Ammon's horn (tissue), 1 donor: Measurements from ENCODE around the gene LYZL1.
A peak's percentile ranks its signal among the peaks of the same experiment; 100 is the strongest.
"Not testable (repeated sequence)": the region's sequence is repeated elsewhere in the genome, so short reads cannot be mapped to it uniquely, and the experiment has no call there.

Experiments
- DNase-seq: peaks from one replicate; pipeline ENCODE4 v3.0.0-alpha.2; 2016; ENCODE audit warnings: low spot score

LYZL1 gene

DNA sequence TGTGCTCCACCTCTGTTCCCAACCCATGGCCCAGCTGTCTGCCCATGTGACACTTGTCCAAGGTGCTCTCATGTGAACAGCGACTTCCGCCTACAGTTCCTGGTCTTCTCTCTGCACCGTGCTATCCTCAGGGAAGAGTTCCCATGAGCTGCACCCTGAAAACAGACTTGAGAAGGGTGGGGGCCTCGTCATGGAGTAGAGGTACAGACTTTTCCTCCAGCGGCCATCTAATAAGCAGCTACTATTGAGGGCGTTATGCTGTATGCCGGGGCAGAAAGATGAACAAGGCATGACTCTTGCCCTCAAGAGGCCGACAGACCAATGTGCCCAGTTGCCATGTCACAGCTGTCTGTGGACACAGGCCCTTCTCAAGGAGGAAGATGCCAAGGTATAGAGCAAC, 25.4 kb upstream of the LYZL1 start:
- no peak for DNase-seq

DNA sequence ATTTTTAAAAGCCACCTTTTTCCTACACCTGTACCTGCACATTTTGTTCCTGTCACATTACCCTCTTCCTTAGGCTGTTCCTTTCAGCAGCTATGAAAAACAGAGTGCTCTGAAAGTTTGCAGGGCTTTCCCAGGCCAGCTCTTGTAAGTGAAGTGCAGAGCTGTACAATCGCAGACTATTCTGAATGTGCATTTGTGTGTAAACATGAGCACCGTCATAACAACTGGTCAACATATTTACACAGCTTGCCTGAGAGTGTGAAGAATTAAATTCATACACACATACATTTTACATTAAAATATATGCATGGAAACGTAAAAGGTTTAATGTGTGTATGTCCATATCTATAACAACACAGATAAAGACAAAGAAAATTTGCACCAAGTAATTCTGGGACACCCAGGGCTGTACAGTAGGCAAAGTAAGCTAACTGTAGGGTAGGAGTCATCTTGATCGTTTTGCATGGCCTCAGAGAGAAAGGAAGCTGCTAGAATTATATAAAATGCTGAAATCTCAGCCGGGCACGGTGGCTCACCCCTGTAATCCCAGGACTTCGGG, 23.6 kb upstream of the LYZL1 start:
- no peak for DNase-seq

DNA sequence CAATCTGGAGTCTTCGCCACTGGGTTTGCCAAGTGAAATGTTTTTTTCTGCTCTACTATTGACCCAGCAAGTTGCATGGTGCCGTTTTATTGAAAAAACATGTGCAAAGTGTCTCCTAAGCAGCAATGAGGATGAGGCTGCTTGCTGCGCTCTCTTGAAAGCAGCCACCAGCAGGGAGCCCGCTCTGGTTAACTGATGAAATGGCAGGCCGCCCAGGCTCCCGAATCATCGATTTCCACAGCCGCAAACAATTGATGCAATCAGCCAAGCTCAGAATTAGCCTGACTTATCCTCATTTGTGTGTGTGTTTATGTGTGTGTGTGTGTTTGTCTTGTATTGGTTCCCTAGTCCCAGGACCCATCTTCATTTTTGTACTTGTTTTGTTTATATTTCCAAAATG, 22.2 kb upstream of the LYZL1 start:
- DNase-seq: peak; percentile 67

DNA sequence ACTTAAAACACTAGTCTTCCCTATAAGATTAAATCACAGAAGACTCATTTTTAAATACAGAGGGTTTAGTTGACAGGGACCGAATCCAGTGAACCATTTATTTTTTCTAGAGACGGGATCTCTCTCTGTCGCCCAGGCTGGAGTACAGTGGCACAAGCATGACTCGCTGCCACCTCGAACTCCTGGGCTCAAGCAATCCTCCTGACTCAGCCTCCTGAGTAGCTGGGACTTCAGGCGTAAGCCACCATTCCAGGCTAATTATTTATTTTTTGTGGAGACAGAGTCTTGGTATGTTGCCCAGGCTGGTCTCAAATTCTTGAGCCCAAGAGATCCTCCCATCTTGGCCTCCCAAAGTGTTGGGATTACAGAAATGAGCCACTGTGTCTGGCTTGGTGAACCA, 20.9 kb upstream of the LYZL1 start:
- no peak for DNase-seq

DNA sequence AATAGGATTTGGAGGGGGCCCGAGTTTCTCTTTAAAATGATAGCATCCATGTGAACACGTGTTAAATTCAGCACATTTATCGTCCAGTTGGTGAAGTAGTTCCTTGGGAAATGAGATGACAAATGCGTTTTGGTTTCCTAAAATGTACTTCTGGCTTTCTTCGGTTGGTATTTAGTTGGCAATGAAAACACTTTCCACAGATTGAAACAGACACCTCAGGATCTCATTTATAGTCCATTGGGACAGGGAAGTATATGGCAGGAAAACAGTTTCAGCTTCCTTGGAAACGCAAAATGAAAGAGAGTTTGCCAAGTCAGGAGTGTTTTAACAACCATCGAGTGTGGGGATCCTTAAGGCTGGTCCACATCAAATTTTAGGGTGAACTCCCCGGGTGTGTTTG, 19.4 kb upstream of the LYZL1 start:
- no peak for DNase-seq

DNA sequence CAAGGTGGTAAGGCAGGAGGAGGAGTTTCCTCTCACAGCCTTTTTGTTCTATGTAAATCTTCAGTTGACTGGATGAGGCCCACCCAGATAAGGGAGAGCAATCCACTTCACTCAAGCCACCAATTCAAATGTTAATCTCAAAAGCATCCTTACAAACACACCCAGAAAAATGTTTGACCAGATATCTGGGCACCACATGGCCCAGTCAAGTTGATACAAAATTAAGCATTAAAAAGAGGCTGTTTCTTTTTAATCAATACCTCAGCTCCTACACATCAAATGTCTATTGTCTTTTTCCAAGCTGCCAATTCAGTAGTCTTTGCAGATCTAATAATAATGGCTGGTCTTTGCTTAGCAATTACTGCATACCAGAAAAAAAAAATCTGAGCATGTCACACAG, 18.0 kb upstream of the LYZL1 start:
- no peak for DNase-seq

DNA sequence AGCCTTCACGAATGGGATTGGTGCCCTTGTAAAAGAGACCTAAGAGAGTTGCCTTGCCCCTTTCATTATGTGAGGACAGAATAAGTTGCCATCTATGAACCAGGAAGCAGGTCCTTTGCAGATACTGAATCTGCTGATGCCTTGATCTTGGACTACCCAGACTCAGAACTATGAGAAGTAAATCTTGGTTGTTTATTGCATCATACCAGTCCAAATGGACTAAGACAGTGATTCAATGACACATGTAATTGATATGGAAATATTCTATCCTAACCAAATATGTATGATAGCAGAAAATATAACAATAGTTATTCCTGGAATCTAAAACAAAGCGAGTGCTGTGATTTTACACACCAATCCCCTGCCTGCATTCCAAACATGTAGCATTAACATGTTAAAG, 17.0 kb upstream of the LYZL1 start:
- DNase-seq: no peak

DNA sequence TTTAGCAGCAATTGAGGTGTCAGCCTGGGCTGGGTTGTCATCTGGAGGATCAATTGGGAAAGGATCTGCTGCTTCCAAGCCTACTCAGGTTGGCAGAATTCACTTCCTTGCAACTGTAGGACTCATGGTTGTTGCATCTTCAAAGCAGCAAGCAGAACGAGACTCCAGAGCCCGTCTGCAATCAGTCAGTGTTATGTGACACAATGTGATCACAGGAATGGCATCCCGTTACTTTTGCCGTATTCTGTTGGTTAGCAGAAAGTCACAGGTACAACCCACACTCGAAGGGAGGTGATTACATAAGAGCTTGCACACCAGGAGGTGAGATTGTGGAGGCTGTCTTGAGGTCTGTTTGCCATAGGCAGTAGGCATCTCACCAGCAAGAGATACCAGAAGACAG, 15.4 kb upstream of the LYZL1 start:
- DNase-seq: no peak

DNA sequence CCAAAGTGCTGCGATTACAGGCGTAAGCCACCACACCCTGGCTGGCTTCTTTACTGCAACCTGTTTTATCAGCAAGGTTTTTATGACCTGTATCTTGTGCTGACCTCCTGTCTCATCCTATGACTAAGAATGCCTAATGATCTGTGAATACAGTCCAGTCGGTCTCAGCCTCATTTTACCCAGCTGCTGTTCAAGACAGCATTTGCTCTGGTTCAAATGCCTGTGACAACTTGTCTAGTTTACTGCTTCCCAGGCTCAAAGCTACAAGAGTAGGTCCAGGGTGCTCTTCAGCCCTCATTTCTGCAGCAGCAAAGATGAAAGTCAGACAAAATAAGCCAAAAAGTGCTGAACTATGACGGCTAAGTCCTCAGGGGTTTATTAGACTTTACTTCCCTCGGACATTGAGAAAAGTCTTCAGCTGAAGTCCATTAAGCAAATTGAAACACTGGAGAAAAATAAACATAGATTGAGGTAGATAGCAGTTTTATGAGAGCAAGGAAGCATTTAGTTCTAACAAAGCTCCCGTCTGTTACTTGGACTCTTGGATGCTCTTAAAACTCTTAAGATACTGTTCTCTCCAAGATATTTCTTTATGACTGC, 12.5 kb upstream of the LYZL1 start:
- DNase-seq: no peak

DNA sequence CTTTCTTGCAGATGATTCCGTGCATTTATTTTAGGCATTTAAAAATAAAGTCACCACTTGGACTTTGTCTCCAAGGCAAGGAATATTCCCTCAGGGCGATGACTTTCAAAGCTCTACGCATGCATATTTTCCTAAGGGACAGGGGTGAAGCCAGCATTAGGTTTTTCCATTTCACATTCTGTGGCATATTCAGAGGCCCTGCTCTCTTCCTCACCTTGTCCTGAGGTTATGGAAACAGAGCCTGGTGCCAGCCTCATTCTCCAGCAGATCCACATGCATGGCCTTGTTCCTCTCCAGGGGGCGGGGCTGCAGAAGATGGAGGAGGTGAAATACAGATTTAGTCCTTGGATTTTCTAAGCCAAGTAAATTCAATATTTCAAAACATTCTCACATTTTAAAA, 11.6 kb upstream of the LYZL1 start:
- no peak for DNase-seq

DNA sequence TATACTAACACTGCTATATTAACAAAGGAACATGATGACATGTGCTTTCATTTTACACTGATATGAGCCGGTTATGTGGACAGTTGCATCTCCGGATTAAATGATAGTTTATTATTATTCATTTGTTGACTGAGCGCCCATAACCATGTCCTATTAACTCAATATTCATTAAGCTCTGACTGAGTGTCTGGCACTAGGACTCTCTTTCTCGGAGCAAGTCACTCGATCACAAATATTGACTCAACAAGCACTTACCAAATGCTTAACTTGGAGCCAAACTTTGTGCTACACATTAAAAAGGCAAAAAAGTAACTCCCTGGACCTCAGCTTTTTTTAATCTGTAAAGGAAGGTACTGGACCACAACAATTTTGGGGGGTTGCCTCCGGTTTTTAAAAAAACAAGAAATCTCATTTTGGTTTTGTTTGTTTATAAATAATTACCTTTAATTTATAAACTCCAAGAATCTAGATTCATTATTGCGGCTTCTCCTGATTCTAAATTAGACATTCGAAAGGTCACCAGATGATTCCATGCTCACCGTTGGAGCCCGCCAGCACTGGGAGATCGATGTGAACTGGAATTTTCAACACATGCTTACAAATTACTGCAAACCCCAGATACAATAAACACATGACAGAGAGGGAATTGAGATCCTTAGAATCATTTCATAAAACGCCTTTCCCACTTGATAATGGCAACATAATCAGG, 8.9 kb upstream of the LYZL1 start:
- DNase-seq: no peak

DNA sequence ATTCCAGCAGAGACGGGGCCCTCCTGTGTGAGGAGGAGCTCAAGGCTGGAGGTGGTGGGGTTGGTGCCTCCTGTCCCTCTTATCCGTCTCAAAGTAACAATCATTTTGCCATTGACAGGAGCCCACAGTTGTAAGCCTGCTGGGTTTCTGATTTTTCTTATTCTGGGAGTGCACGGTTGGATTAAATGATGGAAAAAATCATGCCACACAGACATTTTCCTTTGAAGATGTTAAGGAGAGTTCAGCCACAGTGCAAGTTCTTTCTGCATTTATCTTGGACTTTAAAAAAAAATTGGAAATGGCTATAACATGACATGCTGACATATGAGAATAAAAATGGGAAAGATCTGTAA, 8.4 kb upstream of the LYZL1 start:
- DNase-seq: no peak

DNA sequence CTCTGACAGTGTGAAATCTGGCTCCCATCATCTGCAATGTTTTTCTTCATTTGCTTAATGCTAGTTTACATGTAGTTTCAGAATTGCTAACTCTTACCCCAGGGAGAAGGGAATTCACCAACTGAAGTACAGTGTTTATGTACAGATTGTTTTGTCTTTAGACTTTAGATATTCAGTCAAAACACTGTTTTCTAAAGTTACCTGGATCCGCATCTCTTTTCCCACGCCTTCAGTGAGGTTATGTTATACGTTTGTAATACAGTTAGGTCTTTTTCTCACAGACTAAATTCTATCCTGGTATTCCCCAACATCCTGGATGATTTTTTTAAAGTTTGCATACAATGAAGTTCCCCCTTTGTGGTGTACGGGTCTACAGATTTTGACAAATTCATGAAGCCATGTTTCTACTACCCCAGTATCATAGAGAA, 3.2 kb upstream of the LYZL1 start:
- DNase-seq: no peak

DNA sequence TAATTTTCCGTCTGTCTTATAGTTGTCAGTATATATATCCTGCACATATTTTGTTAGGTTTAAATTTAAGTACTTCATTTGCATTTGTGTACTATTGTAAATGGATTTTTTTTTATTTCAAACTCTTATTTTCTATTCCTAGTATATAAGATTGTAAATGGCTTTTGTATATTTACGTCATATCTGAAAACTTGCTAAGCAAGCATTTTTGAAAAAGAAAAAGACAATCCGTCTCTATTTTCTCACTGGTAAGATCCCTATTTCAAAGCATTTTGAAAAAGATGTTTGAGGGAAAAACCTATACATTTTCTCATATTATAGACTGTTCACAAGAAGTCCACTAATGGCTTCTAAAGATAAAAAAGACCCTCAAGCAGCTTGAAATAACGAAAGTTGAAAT, 1.2 kb upstream of the LYZL1 start:
- DNase-seq: no peak

DNA sequence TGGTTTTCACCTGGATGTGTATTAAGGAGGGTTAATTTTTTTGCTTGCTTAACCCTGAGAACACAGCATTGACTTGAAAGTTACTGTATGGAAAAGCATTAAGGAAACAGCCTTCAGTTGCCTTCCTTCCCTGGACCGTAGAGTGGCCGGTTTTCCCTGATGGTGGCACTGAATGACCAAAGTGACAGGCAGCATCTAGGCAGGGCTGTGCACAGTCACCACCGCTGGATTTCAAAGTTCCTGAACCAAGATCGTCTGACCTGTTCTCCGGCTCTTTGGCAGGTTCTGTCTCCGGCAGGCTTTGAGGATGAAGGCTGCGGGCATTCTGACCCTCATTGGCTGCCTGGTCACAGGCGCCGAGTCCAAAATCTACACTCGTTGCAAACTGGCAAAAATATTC, 2.7 kb downstream of the LYZL1 start:
- DNase-seq: not testable (repeated sequence)

DNA sequence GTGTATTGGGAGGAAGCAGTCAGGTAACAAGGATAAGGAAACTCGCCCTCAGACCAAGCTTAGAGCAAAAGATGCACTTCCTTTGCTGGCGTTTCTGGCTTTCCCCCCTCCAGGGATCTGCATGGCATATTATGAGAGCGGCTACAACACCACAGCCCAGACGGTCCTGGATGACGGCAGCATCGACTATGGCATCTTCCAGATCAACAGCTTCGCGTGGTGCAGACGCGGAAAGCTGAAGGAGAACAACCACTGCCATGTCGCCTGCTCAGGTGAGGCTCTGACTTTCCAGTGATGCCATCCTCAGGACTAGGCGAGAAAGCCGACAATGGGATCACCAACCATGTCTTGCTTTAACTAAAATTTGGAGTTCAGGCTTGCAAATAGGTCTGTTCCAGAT, 3.5 kb downstream of the LYZL1 start:
- not testable (repeated sequence) for DNase-seq

DNA sequence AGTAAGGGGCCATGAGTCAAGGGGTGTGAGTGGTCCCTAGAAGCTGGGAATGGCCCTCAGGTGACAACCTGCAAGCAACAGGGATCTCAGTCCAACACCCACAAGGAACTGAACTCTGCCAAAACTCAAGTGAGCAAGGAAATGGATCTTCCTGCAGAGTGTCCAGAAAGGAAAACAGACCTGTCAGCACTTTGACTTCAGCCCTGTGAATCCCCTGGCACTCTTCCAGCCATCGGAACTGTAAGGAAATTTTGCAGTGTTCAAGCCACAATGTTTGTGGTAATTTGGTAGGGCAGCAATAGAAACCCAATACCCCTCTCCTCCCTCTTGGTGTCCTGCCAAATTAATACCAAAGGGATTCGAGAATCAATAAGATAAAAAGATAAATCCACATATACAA, 6.9 kb downstream of the LYZL1 start:
- DNase-seq: no peak

DNA sequence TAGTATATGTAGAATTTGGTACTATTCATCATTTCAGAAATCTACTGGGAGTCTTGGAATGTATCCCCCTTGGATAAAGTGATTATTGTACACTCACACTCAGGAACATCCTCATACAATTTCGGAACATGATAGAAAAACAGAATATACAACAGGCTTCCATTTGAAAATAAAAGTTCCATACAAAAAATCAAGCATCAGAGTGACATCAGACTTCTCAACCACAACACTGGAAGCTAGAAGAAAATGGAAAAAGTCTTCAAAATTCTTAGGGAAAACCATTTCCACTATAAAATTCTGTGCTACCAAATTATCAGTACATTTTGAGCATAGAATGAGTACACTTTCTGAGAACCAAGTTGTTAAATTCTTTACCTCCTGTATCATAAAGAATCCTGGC, 8.8 kb downstream of the LYZL1 start:
- DNase-seq: no peak

DNA sequence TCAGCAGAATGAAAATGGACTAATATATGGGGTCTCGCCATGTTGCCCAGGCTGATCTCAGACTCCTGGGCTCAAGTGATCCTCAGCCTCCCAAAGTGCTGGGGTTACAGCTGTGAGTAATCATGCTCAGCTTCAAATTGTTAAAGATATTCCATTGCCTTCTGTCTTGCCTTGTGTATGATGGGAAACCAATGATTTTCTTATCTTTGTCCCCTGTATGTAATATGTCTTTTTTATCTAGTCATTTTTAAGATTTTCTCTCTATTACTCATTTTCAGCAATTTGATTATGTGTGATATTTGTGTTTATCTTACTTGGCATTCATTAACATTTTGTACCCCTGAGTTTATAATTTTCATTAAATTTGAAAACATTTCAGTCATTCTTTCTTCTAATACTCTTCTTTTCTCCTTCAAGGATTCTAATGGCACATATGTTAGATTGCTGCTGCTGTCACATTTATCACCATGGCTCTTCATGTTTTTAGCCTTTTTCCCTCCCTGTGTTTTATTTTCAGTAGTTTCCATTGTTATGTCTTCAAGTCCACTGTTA, 12.6 kb downstream of the LYZL1 start:
- no peak for DNase-seq

DNA sequence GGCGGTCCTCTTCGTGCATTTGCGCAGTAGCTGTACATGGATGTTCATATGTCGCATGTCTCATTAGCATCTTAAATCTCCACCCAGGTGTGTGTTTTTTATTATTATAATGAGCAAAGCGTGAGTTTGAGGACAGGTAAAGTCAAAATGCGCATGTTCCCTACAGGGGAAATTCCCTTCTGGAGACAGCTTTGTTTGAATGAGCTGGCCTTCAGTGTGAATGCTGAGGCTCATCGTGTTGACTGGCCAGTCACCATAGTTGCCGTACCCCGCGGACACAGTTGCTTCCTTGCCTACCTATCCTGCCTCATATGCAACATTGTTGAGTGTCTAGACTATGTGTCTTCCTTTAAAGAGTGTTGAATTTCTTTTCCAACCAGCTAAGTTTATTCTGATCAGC, 13.6 kb downstream of the LYZL1 start:
- no peak for DNase-seq

DNA sequence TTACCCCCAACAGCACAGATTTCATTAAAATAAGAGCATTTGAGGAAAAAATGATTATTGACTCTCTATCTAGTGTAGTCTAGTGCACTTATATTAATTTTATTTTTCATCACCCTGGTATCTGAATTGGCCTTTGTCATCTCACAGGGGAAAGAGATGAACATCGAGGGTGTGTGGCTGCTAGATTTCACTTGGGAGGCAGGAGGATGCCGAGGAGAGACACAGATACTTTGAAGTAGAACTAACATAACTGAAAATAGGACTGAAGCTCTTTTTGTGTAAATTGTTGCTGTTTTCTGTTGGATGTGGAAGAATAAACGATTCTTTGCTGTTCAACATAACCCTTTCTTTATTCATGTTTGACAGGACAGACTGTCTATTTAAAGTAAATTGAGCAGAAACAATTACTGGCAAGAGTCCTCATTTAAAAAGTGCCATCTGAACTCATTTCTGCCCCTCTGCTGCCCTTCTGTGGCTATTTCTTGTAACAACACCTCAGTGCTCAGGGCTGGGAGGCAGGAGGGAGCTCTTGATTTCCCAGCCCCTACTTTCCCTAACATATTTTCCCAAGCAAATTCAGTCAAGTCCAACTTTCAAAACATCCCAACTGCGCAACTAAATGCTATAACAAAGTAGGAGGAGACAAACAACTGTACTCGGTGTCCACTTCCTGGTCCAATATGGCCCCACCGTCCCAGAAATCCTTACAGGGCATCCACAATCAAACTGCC, 15.6 kb downstream of the LYZL1 start:
- peak; percentile 88 for DNase-seq

DNA sequence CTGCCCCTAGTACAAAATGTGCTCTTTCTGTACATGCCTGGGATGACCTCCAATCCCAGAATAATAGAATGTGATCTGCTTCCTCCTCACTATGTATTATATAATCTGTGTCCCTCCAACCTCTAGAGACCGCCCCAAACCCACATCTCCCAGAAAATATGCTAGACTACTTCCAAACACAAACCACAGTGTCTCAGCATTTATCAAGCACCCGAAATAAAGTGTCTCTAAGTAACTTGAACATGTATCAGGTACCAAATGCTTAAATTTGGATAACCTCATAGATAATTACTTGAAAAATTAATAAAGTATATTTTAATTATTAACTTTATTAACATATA, 16.1 kb downstream of the LYZL1 start:
- no peak for DNase-seq

DNA sequence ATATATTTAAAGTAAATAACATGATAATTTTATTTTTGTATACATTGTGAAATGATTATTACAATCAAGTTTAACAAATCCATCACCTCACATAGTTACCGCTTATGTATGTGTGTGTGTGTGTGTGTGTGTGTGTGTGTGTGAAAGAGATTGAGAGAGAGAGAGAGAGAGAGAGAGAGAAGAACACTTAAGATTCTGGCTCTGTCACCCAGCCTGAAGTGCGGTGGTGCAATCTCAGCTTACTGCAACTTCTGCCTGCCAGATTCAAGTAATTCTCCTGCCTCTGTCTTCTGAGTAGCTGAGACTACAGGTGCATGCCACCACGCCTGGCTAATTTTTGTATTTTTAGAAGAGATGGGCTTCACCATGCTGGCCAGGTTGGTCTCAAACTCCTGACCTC, 17.8 kb downstream of the LYZL1 start:
- DNase-seq: no peak
